Natural killer cell (primary cell): Measurements from ENCODE around the gene SUMF1. TPM values are rescaled to one million over a fixed set of nuclear protein-coding genes. Genes with fewer than 3 reads are reported as not detected.

ENCODE experiments used
- ATAC-seq, 3 donors: fragments of 150-1000 bp in 2 of 3; fragments of 200-7000 bp in 1 of 3; cut with Tn5 transposase; 1 replicate in 1 of 3; 2 replicates in 2 of 3; pipeline ENCODE4 v1.10.0; 2021; ENCODE audit warnings: mild to moderate bottlenecking in 2 of 3, moderate library complexity in 2 of 3
- DNase-seq, 2 donors: peaks; one replicate each; pipeline versions ENCODE4 v3.0.0 to v3.0.0-alpha.2; 2013 to 2021; ENCODE audit warnings: mixed read lengths in 1 of 2
- H3K27ac ChIP-seq: one replicate; pipeline ENCODE4 v1.5.1; 2013; ENCODE audit warnings: mild to moderate bottlenecking, low read length
- H3K27me3 ChIP-seq: one replicate; pipeline ENCODE4 v1.6.1; 2013; ENCODE audit warnings: low read length; ENCODE audit not compliant: control insufficient read depth, insufficient read depth
- H3K36me3 ChIP-seq: one replicate; pipeline ENCODE4 v1.6.1; 2013; ENCODE audit warnings: low read length; ENCODE audit not compliant: control insufficient read depth, insufficient read depth
- H3K4me1 ChIP-seq: one replicate; pipeline ENCODE4 v1.6.1; 2013; ENCODE audit warnings: low read length; ENCODE audit not compliant: control insufficient read depth, insufficient read depth
- H3K4me3 ChIP-seq: one replicate; pipeline ENCODE4 v1.5.1; 2013; ENCODE audit warnings: low read length
- H3K9me3 ChIP-seq: one replicate; pipeline ENCODE4 v1.6.1; 2013; ENCODE audit warnings: low read length; ENCODE audit not compliant: control insufficient read depth, insufficient read depth
- H3K27ac Mint-ChIP-seq, 2 donors: one replicate each; pipeline ENCODE4 v1.8.0; 2022; ENCODE audit warnings: mild to moderate bottlenecking in 2 of 2, mixed read lengths in 2 of 2, moderate library complexity in 1 of 2
- H3K27me3 Mint-ChIP-seq, 2 donors: one replicate each; pipeline ENCODE4 v1.8.0; 2022; ENCODE audit warnings: low read depth in 2 of 2, mixed read lengths in 2 of 2
- H3K36me3 Mint-ChIP-seq: one replicate; pipeline ENCODE4 v1.8.0; 2022; ENCODE audit warnings: mixed read lengths
- H3K4me1 Mint-ChIP-seq, 2 donors: one replicate each; pipeline ENCODE4 v1.8.0; 2022; ENCODE audit warnings: mixed read lengths in 2 of 2
- H3K4me3 Mint-ChIP-seq: one replicate; pipeline ENCODE4 v1.8.0; 2022; ENCODE audit warnings: mild to moderate bottlenecking, moderate library complexity, mixed read lengths
- H3K9me3 Mint-ChIP-seq, 2 donors: one replicate each; pipeline ENCODE4 v1.8.0; 2022; ENCODE audit warnings: mixed read lengths in 2 of 2
- CTCF ChIP-seq: fragments of 200-600 bp; IDR thresholded peaks from one replicate; pipeline ENCODE4 v1.8.0; 2022; ENCODE audit warnings: antibody characterized with exemption
- intact Hi-C: fragments of 100-400 bp; cut with micrococcal nuclease; formaldehyde crosslinking; loops from one replicate; pipeline ENCODE4 v1.14.2; 2022
- total RNA-seq, 4 donors: library from RNA; stranded (reverse); fragments of 120-200 nt in 1 of 4; gene quantifications; one replicate each; pipeline versions ENCODE4 v1.2.3 to v1.2.4, GENCODE V29; 2013 to 2022

Gene SUMF1
- total RNA-seq, 3 donors from 2014 or later (not counting 1 experiment from before 2014, with no cell fraction given): 16.3 to 19.8 (median 19.3) TPM

DNA sequence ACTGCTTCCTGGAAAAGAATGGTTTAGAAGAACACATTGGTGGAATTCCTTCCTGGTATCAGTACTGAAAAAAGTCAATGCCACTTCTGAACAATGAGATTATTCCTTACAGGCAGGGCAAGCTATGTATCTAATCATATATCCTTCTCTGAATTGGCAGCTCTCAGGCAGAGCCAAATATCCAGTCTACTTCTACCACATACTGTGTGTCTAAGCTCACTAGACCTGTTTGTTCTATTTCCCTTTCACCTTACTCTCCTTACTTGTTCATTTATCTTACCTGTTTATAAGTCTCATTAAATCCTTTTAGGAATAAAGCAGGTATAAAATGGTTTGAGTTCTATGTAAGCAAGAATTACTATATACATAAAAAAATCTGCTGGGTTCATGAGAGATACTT, 155.6 kb downstream of the SUMF1 start:
- Histone ChIP-seq H3K36me3 (peaks cover 7% of the 10 kb centered on the region), H3K27me3 (no peaks in the 10 kb centered on the region), H3K27ac (no peak overlapping the region), H3K4me1 (no peaks in the 10 kb centered on the region), H3K9me3 (no peaks in the 10 kb centered on the region), H3K4me3 (no peak overlapping the region)
- H3K36me3 Mint-ChIP-seq: peaks cover 6% of the 10 kb centered on the region
- no peaks in the 10 kb centered on the region for H3K27me3 Mint-ChIP-seq
- DNase-seq (no peak), ATAC-seq (no peak)
- no peak for TF ChIP-seq CTCF
- H3K4me3 Mint-ChIP-seq: no peak overlapping the region
- H3K9me3 Mint-ChIP-seq: no peaks in the 10 kb centered on the region
- peaks cover 8 to 14% of the 10 kb centered on the region in 2 donors for H3K4me1 Mint-ChIP-seq
- no peak overlapping the region for H3K27ac Mint-ChIP-seq
- intact Hi-C loops: no loop called here

Other genes starting within 250 kb of the SUMF1 start
- 1 to 10 TPM; 4.8 to 9.3 (median 6.4) TPM for gene SETMAR, start 163.9 kb downstream of the SUMF1 start, total RNA-seq
- 100 to 1,000 TPM in 1 of 3 donors, 10 to 100 TPM in 2; 86.7 to 123 (median 94.8) TPM for gene ITPR1, start 26.1 kb upstream of the SUMF1 start, total RNA-seq